K562 (cell line): ENCODE data around the gene PPP1R3E. TPM values are rescaled to one million over a fixed set of nuclear protein-coding genes. Genes with fewer than 3 reads are reported as not detected.

Source experiments
- CAMTA2 ChIP-seq: fragments of 250-450 bp; sonication (Bioruptor Pico); conservative IDR thresholded peaks from 2 replicates; pipeline ENCODE4 v1.5.1; 2022
- CBX3 ChIP-seq, 2 experiments: IDR thresholded peaks; 1 replicate in 1 of 2; 2 replicates in 1 of 2; pipeline ENCODE4 v1.6.1; 2012; ENCODE audit warnings: inconsistent platforms in 2 of 2, low read length in 2 of 2, borderline replicate concordance in 1 of 2, control low read depth in 1 of 2
- CREB1 ChIP-seq, 2 experiments: sonication (generic) in 1 of 2; formaldehyde crosslinking in 1 of 2; IDR thresholded peaks; 2 replicates each; pipeline versions ENCODE4 v1.6.1 to v1.8.0; 2012 to 2022; ENCODE audit warnings: inconsistent platforms in 1 of 2, mild to moderate bottlenecking in 1 of 2, missing genetic modification reagents in 1 of 2, moderate library complexity in 1 of 2
- EHMT2 ChIP-seq: fragments of 450-650 bp; IDR thresholded peaks from 2 replicates; pipeline ENCODE4 v1.6.1; 2018; ENCODE audit warnings: antibody characterized with exemption
- ETV1 ChIP-seq: fragments of 450-650 bp; conservative IDR thresholded peaks from 2 replicates; pipeline ENCODE4 v1.6.1; 2016; ENCODE audit warnings: missing genetic modification characterization, control low read depth, low read depth, missing compliant biosample characterization
- KLF10 ChIP-seq: fragments of 250-450 bp; sonication (Bioruptor Pico); IDR thresholded peaks from 2 replicates; pipeline ENCODE4 v1.6.1; 2021; ENCODE audit warnings: matching md5 sums
- MAFG ChIP-seq: fragments of 450-650 bp; conservative IDR thresholded peaks from 2 replicates; pipeline ENCODE4 v1.6.1; 2016; ENCODE audit warnings: missing genetic modification characterization, missing compliant biosample characterization
- MBD1 ChIP-seq: fragments of 250-450 bp; sonication (Bioruptor Pico); IDR thresholded peaks from 2 replicates; pipeline ENCODE4 v1.8.0; 2022; ENCODE audit warnings: inconsistent platforms
- NFYB ChIP-seq: IDR thresholded peaks from 2 replicates; pipeline ENCODE4 v1.6.1; 2011; ENCODE audit warnings: mild to moderate bottlenecking, moderate library complexity; ENCODE audit not compliant: insufficient read length; ENCODE audit errors: extremely low read depth
- PRMT5 ChIP-seq: sonication (generic); formaldehyde crosslinking; IDR thresholded peaks from 2 replicates; pipeline ENCODE4 v1.5.0; 2020; ENCODE audit warnings: missing genetic modification reagents
- RBM17 ChIP-seq: fragments of 200-400 bp; formaldehyde crosslinking; IDR thresholded peaks from 2 replicates; pipeline ENCODE4 v1.6.1; 2017; ENCODE audit warnings: low read depth, mild to moderate bottlenecking, low read length, borderline replicate concordance
- RNF2 ChIP-seq: sonication (generic); IDR thresholded peaks from 2 replicates; pipeline ENCODE4 v1.6.1; 2016
- SP1 ChIP-seq: sonication (generic); formaldehyde crosslinking; IDR thresholded peaks from 2 replicates; pipeline ENCODE4 v1.8.1; 2022; ENCODE audit warnings: mild to moderate bottlenecking, missing genetic modification reagents
- STAG1 ChIP-seq: sonication (generic); formaldehyde crosslinking; IDR thresholded peaks from 2 replicates; pipeline ENCODE4 v1.5.0; 2020; ENCODE audit warnings: missing genetic modification reagents, borderline replicate concordance
- TAF7 ChIP-seq: fragments of 450-650 bp; IDR thresholded peaks from 2 replicates; pipeline ENCODE4 v1.6.1; 2016; ENCODE audit warnings: missing genetic modification characterization, missing compliant biosample characterization
- THRB ChIP-seq: fragments of 450-650 bp; formaldehyde crosslinking; conservative IDR thresholded peaks from 2 replicates; pipeline ENCODE4 v1.4.0; 2022; ENCODE audit warnings: mild to moderate bottlenecking, missing genetic modification characterization
- ZNF3 ChIP-seq: fragments of 250-450 bp; sonication (Bioruptor Pico); IDR thresholded peaks from 2 replicates; pipeline ENCODE4 v1.5.0; 2021; ENCODE audit warnings: mild to moderate bottlenecking, moderate library complexity
- ZNF717 ChIP-seq: fragments of 250-450 bp; sonication (Bioruptor Pico); IDR thresholded peaks from 2 replicates; pipeline ENCODE4 v1.5.0; 2021
- polyA plus RNA-seq, 8 experiments: library from polyadenylated mRNA; depleted of rRNA in 4 of 8; stranded (reverse) in 5 of 8; unstranded in 3 of 8; fragments of >200 nt; fragmentation: Nextera tagmentation in 2 of 8; fragmentation: Illumina TruSeq in 1 of 8; extraction: Ambion mirVana in 2 of 8; extraction: Trizol in 1 of 8; gene quantifications; 2 replicates each; pipeline versions ENCODE4 v1.2.1 to v1.2.3, GENCODE V29; 2011 to 2014; ENCODE audit warnings: inconsistent platforms in 1 of 8, missing spikeins in 1 of 8
- total RNA-seq, 7 experiments: library from RNA; depleted of rRNA in 6 of 7; stranded (reverse); fragments of >200 nt in 6 of 7; fragmentation: Illumina TruSeq in 2 of 7; extraction: Trizol in 2 of 7; gene quantifications; 2 replicates each; pipeline versions ENCODE4 v1.2.1 to v1.2.3, GENCODE V29; 2011 to 2021; ENCODE audit warnings: low replicate concordance in 1 of 7
- TF ChIP-seq, protein P1 (sequence below): fragments of 250-450 bp; sonication (Bioruptor Pico); IDR thresholded peaks from 2 replicates; pipeline ENCODE4 v1.5.0; 2020; ENCODE audit warnings: mild to moderate bottlenecking, borderline replicate concordance

The PPP1R3E gene
- total and polyA plus RNA-seq, 9 of the 15 experiments (the other 6 are each of a cell fraction or from before 2014, with no cell fraction given): 3.2 to 18.4 (median 7.6) TPM

DNA sequence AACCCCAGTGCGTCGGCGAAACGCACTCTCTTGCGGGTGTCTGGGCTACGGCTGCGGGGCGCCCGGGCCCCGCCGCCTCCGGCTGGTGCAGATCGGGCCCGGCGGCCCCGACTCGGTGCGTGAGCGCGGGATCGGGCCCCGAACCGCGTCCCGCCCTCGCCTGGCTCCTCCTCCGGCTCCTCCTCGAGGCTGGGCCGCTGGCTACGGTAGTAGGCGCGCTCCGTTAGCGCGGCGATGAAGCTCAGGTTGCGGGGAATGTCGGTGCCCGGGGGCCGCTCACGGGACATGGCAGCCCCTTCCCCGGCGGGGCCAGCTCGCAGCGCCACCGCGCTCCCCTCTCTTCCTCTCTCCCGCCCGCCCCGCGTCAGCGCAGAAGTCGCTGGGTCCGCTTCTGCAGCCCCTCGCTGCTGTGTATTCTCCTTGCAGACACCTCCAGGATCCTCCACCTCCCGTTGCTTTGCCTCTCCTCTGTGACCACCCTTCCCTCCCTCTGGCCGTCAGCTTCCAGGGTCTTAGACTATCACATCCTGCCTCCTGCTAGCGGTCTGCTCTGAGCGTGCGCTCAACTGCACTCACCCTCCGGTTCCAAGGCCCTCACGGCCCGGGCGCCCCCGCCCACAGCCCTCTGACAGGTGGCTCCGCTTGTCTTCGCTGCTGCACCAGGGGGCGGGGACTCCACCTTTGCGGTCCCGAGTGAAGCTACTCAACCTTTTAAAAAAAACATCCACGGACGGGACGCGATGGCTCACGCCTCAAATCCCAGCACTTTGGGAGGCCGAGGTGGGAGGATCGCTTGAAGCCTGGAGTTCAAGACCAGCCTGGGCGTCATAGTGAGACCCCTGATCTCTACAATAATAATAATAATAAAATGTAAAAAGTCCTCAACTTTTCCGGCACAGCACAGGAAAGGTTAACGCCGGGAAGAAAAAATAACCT is at the start of gene PPP1R3E (continued):
- TF ChIP-seq THRB (CRISPR knock-in tag): no peak
- no peak for TF ChIP-seq CBX3 (IDR thresholded peaks at IDR 0.05; ENCODE audit: borderline replicate concordance in 1 of 2, low read length in 2 of 2)
- no peak for TF ChIP-seq MAFG (tag)
- no peak for TF ChIP-seq EHMT2
- no peak for TF ChIP-seq ZNF3 (CRISPR knock-in tag)
- no peak for TF ChIP-seq RNF2
- TF ChIP-seq NFYB: no peak
- 0 out of 2 replicates have a peak, but pooled peaks have one; percentile 65 for TF ChIP-seq CAMTA2 (CRISPR knock-in tag)
- TF ChIP-seq MBD1: no peak
- TF ChIP-seq STAG1 (CRISPR knock-in tag): 0 out of 2 replicates have a peak, but pooled peaks have one; percentile 30
- TF ChIP-seq, protein P1, sequence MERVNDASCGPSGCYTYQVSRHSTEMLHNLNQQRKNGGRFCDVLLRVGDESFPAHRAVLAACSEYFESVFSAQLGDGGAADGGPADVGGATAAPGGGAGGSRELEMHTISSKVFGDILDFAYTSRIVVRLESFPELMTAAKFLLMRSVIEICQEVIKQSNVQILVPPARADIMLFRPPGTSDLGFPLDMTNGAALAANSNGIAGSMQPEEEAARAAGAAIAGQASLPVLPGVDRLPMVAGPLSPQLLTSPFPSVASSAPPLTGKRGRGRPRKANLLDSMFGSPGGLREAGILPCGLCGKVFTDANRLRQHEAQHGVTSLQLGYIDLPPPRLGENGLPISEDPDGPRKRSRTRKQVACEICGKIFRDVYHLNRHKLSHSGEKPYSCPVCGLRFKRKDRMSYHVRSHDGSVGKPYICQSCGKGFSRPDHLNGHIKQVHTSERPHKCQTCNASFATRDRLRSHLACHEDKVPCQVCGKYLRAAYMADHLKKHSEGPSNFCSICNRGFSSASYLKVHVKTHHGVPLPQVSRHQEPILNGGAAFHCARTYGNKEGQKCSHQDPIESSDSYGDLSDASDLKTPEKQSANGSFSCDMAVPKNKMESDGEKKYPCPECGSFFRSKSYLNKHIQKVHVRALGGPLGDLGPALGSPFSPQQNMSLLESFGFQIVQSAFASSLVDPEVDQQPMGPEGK (CRISPR knock-in tag): no peak
- no peak for TF ChIP-seq CREB1 (IDR thresholded peaks at IDR 0.05)
- peak; percentile 60 for TF ChIP-seq CREB1 (CRISPR knock-in tag; IDR thresholded peaks at IDR 0.05)
- no peak for TF ChIP-seq SP1 (CRISPR knock-in tag)
- no peak for TF ChIP-seq ETV1
- TF ChIP-seq KLF10: no peak
- TF ChIP-seq ZNF717: no peak
- TF ChIP-seq RBM17: no peak
- TF ChIP-seq PRMT5 (CRISPR knock-in tag): no peak
- TF ChIP-seq TAF7 (tag): 0 out of 2 replicates have a peak, but pooled peaks have one; percentile 2
